ENCODE measurements around the gene TBPL1. TPM values are rescaled to one million over a fixed set of nuclear protein-coding genes. Genes with fewer than 3 reads are reported as not detected.

TBPL1 gene
- total RNA-seq, 4 donors from 2014 or later = 4.4 to 30.6 (median 19.7) TPM

- no peak overlapping the region for H3K27ac ChIP-seq
- H3K4me3 ChIP-seq = no peak overlapping the region
- H3K36me3 ChIP-seq = no peaks in the 10 kb centered on the region
- intact Hi-C loops (cut with DNase I; ENCODE audit: low total_unique reads) = no loop called here
- TF ChIP-seq CTCF (IDR thresholded peaks at IDR 0.05) (no peak), POLR2A (IDR thresholded peaks at IDR 0.05) (no peak)
- H3K27me3 ChIP-seq = no peaks in the 10 kb centered on the region
- no peaks in the 10 kb centered on the region for H3K4me1 ChIP-seq
- no peaks in the 10 kb centered on the region for H3K9me3 ChIP-seq
- DNase-seq = no peak
Measured at GRCh38 chr6:133937909-133938308, 15.1 kb upstream of the TBPL1 start.

GRCh38 chr6:133938533-133938932 lies 14.5 kb upstream of the TBPL1 start:
- H3K9me3 ChIP-seq = no peaks in the 10 kb centered on the region
- H3K27me3 ChIP-seq = no peaks in the 10 kb centered on the region
- intact Hi-C loops (cut with DNase I; ENCODE audit: low total_unique reads) = no loop called here
- no peaks in the 10 kb centered on the region for H3K4me1 ChIP-seq
- no peak overlapping the region for H3K27ac ChIP-seq
- no peak overlapping the region for H3K4me3 ChIP-seq
- no peak for DNase-seq
- H3K36me3 ChIP-seq = no peaks in the 10 kb centered on the region
- TF ChIP-seq CTCF (IDR thresholded peaks at IDR 0.05) (no peak), POLR2A (IDR thresholded peaks at IDR 0.05) (no peak)

- H3K36me3 ChIP-seq = no peaks in the 10 kb centered on the region
- TF ChIP-seq POLR2A (IDR thresholded peaks at IDR 0.05) (no peak), CTCF (IDR thresholded peaks at IDR 0.05) (no peak)
- H3K9me3 ChIP-seq = no peaks in the 10 kb centered on the region
- no peak overlapping the region for H3K27ac ChIP-seq
- no peak overlapping the region for H3K4me3 ChIP-seq
- intact Hi-C loops (cut with DNase I; ENCODE audit: low total_unique reads) = no loop called here
- no peaks in the 10 kb centered on the region for H3K4me1 ChIP-seq
- no peaks in the 10 kb centered on the region for H3K27me3 ChIP-seq
- no peak for DNase-seq
Measured at GRCh38 chr6:133939778-133940667, 13.0 kb upstream of the TBPL1 start.

- no peak for DNase-seq
- no peak for TF ChIP-seq POLR2A (IDR thresholded peaks at IDR 0.05)
- H3K9me3 ChIP-seq = no peaks in the 10 kb centered on the region
Measured at GRCh38 chr6:133945158-133945557, 7.9 kb upstream of the TBPL1 start.

GRCh38 chr6:133947302-133947900 lies 5.6 kb upstream of the TBPL1 start:
- H3K27ac ChIP-seq = no peak overlapping the region
- no peaks in the 10 kb centered on the region for H3K27me3 ChIP-seq
- TF ChIP-seq POLR2A (IDR thresholded peaks at IDR 0.05) (no peak), CTCF (IDR thresholded peaks at IDR 0.05) (no peak)
- no peaks in the 10 kb centered on the region for H3K4me1 ChIP-seq
- intact Hi-C loops (cut with DNase I; ENCODE audit: low total_unique reads) = no loop called here
- no peak for DNase-seq
- no peaks in the 10 kb centered on the region for H3K9me3 ChIP-seq
- no peaks in the 10 kb centered on the region for H3K36me3 ChIP-seq
- no peak overlapping the region for H3K4me3 ChIP-seq

More at GRCh38 chr6:133945158-133945557, 7.9 kb upstream of the TBPL1 start:
- Histone ChIP-seq H3K27me3 (no peaks in the 10 kb centered on the region), H3K4me1 (no peaks in the 10 kb centered on the region), H3K36me3 (no peaks in the 10 kb centered on the region), H3K27ac (no peak overlapping the region), H3K4me3 (no peak overlapping the region)
- intact Hi-C loops (cut with DNase I; ENCODE audit: low total_unique reads) = no loop called here

Data from uterus (tissue), 4 donors.